Erythroblast (primary cell): Measurements from ENCODE around the gene CKMT2.

Source experiments
- DNase-seq, 2 experiments: peaks; one replicate each; lab custom pipeline; 2025; lab: John Stamatoyannopoulos, UW
- GATA1 ChIP-seq: IDR thresholded peaks from 2 replicates; pipeline ENCODE4 v1.6.1; 2011; ENCODE audit warnings: low read depth, mild to moderate bottlenecking, control low read depth, low read length, moderate library complexity
- POLR2A ChIP-seq: IDR thresholded peaks from 2 replicates; pipeline ENCODE4 v1.6.1; 2011; ENCODE audit warnings: mild to moderate bottlenecking, low read length

CKMT2 gene

GRCh38 chr5:81297531-81297930, 64.4 kb downstream of the CKMT2 start:
- TF ChIP-seq GATA1 (no peak), POLR2A (no peak)
- DNase-seq, result no peak

GRCh38 chr5:81300921-81301270, 67.8 kb downstream of the CKMT2 start:
- DNase-seq, result peak in 1 of 2 experiments; percentile 51
- TF ChIP-seq POLR2A, result no peak
- TF ChIP-seq GATA1, result no peak

DNA sequence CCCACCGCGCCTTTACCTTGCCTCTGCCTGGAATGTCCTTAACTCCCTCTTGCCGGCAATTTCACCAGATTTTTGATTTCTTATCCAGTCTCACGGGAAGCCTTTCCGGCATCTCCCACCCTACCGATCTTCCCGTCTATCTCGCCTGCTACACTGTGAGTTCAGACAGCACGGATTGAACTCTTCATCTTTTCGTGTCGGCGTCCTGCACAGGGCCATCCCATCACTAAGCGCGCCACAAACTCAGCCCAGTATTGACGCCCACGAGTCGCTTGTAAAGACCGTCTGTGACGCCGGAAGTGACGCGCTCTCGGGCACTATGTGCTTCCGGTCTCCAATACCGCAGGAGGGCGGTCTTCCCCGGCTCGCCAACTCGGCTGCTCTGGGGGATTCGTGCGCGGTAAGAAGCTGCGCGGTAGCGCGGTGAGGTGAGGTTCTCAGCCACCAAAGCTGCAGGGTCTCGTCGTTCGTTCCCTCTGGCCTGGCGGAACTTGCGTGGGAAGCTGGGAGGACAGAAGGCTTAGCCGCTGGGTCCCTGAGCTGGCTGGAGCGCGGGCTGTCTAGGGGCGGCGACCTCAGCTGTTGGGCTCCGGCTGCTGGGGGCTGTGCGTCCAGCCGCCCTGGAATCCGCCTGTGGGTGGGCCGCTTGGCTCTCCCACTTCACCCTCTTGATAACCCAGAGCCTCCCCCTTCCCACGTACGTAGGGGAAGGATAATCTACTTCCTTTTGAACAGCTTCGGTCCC, 68.3 kb downstream of the CKMT2 start, which contains the start of gene ZCCHC9:
TSS of gene ZCCHC9 (plus strand) at position 317 of the 745 bp plus-strand sequence. CDS start 3,171 bp downstream, outside the sequence.
- DNase-seq, result peak; percentile 97
- TF ChIP-seq GATA1 (no peak), POLR2A (peak; percentile 97)

- TF ChIP-seq GATA1 (no peak), POLR2A (no peak)
- DNase-seq, result no peak
Observed at GRCh38 chr5:81302596-81302995, 69.5 kb downstream of the CKMT2 start.

- no peak for TF ChIP-seq POLR2A
- DNase-seq, result no peak
Observed at GRCh38 chr5:81303563-81303962, 70.4 kb downstream of the CKMT2 start.

DNA sequence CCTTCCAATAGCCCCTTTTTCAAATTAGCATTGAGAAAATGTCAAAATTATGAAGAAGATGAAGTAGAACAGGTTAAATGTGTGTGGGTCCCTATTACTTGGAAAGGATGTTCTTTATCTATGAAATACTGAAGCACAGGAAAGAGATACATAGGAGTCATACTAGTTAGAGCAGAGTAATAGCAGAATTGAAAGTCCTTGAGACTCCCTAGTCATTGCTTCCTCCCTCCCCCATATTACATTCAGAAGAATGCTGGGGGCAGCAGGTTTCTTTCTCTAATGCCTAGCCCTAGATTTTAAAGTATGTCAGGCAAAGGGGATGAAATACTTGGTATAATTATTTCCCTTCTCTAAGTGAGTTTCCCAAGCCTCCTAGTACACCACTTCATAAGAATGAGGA, 72.7 kb downstream of the CKMT2 start:
- TF ChIP-seq GATA1, result no peak
- TF ChIP-seq POLR2A, result no peak
- no peak for DNase-seq

DNA sequence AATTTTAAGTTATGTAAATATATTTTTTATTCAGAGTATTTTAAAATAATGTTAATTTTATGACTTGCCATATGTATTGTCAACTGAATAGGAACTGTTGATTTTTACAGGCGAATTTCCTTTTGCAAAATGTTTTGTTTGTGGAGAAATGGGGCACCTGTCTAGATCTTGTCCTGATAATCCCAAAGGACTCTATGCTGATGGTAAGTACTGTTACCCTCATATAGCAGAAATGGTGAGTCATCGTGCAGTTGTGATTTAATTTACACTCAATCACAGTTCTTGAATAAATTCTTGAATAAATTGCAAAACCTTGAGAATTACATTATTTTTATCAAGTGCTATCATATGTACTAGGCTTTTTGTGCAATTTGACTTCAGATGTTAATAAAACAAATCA, 75.7 kb downstream of the CKMT2 start:
- no peak for DNase-seq
- TF ChIP-seq GATA1, result no peak
- no peak for TF ChIP-seq POLR2A

DNA sequence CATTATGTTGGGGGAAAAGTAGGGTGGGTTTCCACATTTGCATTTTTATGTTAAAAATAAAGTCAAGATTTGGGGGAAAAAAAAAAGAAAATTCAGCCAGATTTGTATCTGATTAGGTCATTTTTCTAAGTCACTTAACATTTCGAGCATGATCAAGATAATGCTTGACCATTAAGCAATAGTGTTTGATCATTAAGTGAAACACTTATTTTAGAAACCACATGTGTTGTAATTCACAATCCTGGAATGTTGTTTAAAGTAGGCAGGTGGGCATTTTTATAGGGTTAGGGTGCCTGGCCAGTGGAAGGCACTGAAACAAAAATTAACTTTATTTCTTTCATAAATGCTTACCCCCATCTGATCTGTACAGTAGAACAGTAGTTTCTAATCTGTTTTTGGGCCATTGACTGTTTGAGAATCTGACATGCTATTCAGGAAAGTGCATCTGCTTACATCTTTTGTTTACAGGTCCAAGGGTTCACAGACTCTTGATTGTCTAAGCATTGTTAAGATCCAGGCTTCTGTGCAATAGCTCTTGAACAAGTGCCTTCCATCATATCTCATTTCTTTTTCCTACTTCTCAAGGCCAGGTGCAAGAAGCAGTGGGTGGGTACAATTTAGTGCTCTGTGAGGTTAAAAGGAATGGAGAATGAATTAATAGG, 77.4 kb downstream of the CKMT2 start:
- DNase-seq, result no peak
- TF ChIP-seq GATA1, result no peak
- TF ChIP-seq POLR2A, result no peak

DNA sequence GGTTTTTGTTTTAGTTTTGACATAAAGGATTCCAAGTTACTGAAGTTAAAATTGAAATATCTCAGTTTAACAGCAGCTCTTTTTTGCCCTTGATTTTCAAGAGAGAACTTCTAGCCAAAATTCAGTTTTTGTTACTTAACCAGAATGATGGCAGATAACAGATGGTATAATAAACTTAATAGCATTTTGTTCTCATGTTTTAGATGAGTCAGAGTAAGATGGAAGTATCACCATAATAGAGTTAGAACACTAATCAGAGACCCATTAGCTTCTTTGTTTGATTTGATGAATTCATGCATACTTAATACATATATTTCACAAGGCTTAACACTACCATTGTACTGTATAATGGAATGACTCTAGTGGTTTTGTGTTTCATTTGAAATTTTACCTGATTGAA, 80.2 kb downstream of the CKMT2 start:
- TF ChIP-seq POLR2A (no peak), GATA1 (no peak)
- no peak for DNase-seq

DNA sequence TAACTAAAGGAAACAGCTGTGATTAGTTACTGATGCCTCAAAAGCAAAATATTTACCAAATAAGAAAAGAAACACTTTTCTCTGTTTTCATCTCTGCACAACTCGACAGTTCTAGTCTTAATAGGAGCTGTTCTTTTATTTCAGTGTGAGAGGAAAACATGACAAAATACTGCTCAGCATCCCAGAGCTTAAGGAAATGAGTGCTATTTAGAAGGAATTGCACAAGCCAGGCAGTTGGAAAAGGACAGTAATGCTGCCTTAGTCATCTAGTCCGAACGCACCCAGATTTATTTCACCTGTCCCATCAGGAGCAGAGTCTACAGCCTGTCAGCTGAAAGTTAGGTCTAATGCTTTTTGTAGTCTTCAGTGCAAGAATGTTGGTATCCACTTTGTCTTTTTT, 80.6 kb downstream of the CKMT2 start:
- DNase-seq, result no peak
- no peak for TF ChIP-seq GATA1
- no peak for TF ChIP-seq POLR2A

DNA sequence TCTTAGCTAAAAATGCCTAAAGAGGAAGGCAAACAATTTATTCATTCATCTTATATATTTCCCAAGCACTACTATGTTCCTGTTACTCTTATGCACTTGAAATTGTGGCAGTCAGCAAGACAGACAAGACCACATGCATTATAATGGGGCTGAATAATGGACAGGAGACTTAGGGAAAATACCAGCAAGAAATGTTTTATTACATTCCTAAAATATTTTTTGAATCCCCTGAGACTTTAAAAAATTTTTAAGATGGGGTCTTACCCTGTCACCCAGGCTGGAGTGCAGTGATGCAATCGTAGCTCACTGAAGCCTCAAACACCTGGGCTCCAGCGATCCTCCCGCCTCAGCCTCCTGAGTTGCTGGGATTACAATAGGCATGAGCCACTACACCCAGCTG, 81.5 kb downstream of the CKMT2 start:
- no peak for DNase-seq
- TF ChIP-seq POLR2A, result no peak
- no peak for TF ChIP-seq GATA1

DNA sequence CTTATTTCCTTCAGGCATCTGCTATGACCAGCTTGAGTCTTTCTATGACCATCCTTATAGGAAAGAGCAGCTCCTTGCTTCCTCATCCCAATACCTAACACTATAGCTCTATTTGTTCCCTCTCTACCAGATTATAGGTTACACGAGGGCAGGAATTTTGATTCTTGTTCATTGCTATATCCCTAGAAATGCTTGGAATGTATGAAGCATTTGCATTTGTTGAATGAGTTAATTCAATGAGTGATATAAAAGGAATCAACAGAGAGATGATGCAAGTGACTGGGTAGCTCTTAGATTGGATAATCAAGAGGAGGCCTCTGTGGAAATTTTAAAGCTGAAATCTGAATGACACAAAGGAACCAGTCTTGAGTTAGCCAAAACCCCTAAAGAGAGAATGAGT, 82.2 kb downstream of the CKMT2 start:
- DNase-seq, result no peak
- TF ChIP-seq GATA1, result no peak

DNA sequence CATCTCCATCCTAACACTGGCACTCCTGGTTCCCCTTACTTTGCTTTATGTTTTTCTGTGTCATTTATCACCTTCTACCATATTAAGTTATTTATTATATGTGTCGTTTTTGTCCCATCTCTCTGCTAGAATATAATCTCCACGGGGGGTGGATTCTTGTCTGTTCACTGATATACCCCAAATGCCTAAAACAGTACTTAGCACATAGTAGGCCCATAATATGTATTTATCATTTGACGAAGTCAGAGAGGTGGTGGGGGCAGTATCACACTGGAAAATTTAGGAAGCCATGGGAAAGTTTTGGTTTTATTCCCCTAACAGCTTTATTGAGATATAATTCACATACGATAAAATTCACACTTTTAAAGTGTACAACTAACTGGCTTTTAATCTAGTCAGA, 82.7 kb downstream of the CKMT2 start:
- no peak for DNase-seq
- TF ChIP-seq POLR2A (no peak), GATA1 (no peak)
